HEK293 (cell line): ENCODE measurements around the gene DUSP6.

Experiments
- FEZF1 ChIP-seq: fragments of 450-650 bp; formaldehyde crosslinking; IDR thresholded peaks from 2 replicates; pipeline ENCODE4 v1.5.1; 2016; ENCODE audit warnings: missing biosample characterization, missing genetic modification characterization
- ZNF140 ChIP-seq: fragments of 450-650 bp; formaldehyde crosslinking; IDR thresholded peaks from 2 replicates; pipeline ENCODE4 v1.5.1; 2016; ENCODE audit warnings: missing biosample characterization, missing genetic modification characterization
- ZNF146 ChIP-seq: fragments of 450-650 bp; formaldehyde crosslinking; IDR thresholded peaks from 2 replicates; pipeline ENCODE4 v1.5.1; 2016; ENCODE audit warnings: missing biosample characterization, missing genetic modification characterization
- ZNF175 ChIP-seq: fragments of 450-650 bp; formaldehyde crosslinking; IDR thresholded peaks from 2 replicates; pipeline ENCODE4 v1.5.1; 2016; ENCODE audit warnings: missing biosample characterization, missing genetic modification characterization
- ZNF404 ChIP-seq: fragments of 450-650 bp; formaldehyde crosslinking; IDR thresholded peaks from 2 replicates; pipeline ENCODE4 v1.5.1; 2017; ENCODE audit warnings: missing biosample characterization, missing genetic modification characterization
- ZNF549 ChIP-seq: fragments of 450-650 bp; IDR thresholded peaks from 2 replicates; pipeline ENCODE4 v1.5.1; 2018; ENCODE audit warnings: missing biosample characterization, missing genetic modification characterization, mild to moderate bottlenecking, inconsistent platforms, moderate library complexity
- ZNF670 ChIP-seq: fragments of 450-650 bp; formaldehyde crosslinking; IDR thresholded peaks from 2 replicates; pipeline ENCODE4 v1.5.1; 2016; ENCODE audit warnings: missing biosample characterization, missing genetic modification characterization, low read depth
- ZXDB ChIP-seq: fragments of 450-650 bp; formaldehyde crosslinking; IDR thresholded peaks from 2 replicates; pipeline ENCODE4 v1.5.1; 2016; ENCODE audit warnings: missing biosample characterization, missing genetic modification characterization
- TF ChIP-seq, protein P1 (sequence below): fragments of 450-650 bp; IDR thresholded peaks from 2 replicates; pipeline ENCODE4 v1.5.1; 2018; ENCODE audit warnings: missing biosample characterization, missing genetic modification characterization
- TF ChIP-seq, protein P2 (sequence below): fragments of 450-650 bp; formaldehyde crosslinking; IDR thresholded peaks from 2 replicates; pipeline ENCODE4 v1.5.1; 2016; ENCODE audit warnings: missing biosample characterization, missing genetic modification characterization
- TF ChIP-seq, protein P3 (sequence below): fragments of 450-650 bp; formaldehyde crosslinking; IDR thresholded peaks from 2 replicates; pipeline ENCODE4 v1.5.1; 2016; ENCODE audit warnings: missing biosample characterization, missing genetic modification characterization

DNA sequence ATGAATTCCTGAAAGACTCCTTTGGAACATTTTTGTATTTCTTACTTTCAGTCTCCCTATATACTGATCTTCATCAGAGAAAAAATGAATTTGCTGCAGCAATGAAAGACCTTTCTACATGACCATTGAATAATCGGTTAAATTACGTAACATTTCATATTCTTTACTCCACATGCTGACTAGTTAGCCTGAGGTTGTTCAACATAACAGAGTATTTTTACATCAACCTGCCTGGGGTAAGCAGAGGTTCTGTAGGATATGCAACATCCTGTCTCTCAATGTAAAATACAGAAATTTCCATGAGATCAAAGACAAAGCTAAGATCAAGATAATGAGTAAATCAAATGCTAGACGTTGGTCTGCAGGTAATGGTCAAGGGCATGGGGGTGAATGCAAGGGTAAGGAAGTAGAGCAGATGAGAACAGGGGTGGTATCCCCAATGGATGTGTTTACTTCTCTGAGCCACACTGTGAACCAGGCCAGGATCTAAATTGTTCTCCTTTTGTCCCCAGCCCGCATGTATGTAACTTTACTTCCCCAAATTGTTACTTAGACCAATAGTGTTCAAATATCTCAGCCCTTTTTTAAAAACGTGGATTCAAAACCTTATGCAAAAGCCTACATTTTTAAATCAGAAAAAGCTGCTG, 45.4 kb downstream of the DUSP6 start:
- TF ChIP-seq ZNF175 (no peak), ZXDB (tag by site-specific recombination) (no peak), ZNF670 (tag by site-specific recombination) (no peak), ZNF140 (no peak), ZNF404 (no peak), ZNF549 (no peak), ZNF146 (tag by site-specific recombination) (no peak), FEZF1 (tag by site-specific recombination) (no peak)
- TF ChIP-seq, protein P1, sequence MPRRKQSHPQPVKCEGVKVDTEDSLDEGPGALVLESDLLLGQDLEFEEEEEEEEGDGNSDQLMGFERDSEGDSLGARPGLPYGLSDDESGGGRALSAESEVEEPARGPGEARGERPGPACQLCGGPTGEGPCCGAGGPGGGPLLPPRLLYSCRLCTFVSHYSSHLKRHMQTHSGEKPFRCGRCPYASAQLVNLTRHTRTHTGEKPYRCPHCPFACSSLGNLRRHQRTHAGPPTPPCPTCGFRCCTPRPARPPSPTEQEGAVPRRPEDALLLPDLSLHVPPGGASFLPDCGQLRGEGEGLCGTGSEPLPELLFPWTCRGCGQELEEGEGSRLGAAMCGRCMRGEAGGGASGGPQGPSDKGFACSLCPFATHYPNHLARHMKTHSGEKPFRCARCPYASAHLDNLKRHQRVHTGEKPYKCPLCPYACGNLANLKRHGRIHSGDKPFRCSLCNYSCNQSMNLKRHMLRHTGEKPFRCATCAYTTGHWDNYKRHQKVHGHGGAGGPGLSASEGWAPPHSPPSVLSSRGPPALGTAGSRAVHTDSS (tag by site-specific recombination) = no peak
- TF ChIP-seq, protein P2, sequence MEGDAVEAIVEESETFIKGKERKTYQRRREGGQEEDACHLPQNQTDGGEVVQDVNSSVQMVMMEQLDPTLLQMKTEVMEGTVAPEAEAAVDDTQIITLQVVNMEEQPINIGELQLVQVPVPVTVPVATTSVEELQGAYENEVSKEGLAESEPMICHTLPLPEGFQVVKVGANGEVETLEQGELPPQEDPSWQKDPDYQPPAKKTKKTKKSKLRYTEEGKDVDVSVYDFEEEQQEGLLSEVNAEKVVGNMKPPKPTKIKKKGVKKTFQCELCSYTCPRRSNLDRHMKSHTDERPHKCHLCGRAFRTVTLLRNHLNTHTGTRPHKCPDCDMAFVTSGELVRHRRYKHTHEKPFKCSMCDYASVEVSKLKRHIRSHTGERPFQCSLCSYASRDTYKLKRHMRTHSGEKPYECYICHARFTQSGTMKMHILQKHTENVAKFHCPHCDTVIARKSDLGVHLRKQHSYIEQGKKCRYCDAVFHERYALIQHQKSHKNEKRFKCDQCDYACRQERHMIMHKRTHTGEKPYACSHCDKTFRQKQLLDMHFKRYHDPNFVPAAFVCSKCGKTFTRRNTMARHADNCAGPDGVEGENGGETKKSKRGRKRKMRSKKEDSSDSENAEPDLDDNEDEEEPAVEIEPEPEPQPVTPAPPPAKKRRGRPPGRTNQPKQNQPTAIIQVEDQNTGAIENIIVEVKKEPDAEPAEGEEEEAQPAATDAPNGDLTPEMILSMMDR (tag by site-specific recombination) = no peak
- TF ChIP-seq, protein P3, sequence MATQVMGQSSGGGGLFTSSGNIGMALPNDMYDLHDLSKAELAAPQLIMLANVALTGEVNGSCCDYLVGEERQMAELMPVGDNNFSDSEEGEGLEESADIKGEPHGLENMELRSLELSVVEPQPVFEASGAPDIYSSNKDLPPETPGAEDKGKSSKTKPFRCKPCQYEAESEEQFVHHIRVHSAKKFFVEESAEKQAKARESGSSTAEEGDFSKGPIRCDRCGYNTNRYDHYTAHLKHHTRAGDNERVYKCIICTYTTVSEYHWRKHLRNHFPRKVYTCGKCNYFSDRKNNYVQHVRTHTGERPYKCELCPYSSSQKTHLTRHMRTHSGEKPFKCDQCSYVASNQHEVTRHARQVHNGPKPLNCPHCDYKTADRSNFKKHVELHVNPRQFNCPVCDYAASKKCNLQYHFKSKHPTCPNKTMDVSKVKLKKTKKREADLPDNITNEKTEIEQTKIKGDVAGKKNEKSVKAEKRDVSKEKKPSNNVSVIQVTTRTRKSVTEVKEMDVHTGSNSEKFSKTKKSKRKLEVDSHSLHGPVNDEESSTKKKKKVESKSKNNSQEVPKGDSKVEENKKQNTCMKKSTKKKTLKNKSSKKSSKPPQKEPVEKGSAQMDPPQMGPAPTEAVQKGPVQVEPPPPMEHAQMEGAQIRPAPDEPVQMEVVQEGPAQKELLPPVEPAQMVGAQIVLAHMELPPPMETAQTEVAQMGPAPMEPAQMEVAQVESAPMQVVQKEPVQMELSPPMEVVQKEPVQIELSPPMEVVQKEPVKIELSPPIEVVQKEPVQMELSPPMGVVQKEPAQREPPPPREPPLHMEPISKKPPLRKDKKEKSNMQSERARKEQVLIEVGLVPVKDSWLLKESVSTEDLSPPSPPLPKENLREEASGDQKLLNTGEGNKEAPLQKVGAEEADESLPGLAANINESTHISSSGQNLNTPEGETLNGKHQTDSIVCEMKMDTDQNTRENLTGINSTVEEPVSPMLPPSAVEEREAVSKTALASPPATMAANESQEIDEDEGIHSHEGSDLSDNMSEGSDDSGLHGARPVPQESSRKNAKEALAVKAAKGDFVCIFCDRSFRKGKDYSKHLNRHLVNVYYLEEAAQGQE (tag by site-specific recombination) = no peak
